Measurements from ENCODE around the gene NCKAP5.

DNA sequence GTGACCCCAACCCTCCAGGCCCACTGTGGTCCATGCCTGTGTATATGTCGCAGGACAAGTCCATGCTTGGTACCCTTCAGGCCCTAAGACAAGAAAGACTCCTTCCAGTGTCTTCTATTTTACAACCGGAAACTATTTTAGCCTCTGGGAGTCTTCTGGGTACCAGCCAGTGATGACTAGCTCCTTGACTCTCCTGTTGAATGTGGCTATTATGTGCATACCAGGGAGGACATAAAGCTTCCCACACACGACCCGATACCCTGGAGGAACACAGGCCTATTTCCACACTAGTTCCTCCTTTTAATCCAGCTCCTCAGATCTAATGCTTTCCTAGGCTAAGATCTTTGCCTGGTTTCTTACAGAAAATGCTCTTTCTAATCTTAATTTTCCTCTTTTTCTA, 178.1 kb downstream of the NCKAP5 start:
- TF ChIP-seq, protein P1, sequence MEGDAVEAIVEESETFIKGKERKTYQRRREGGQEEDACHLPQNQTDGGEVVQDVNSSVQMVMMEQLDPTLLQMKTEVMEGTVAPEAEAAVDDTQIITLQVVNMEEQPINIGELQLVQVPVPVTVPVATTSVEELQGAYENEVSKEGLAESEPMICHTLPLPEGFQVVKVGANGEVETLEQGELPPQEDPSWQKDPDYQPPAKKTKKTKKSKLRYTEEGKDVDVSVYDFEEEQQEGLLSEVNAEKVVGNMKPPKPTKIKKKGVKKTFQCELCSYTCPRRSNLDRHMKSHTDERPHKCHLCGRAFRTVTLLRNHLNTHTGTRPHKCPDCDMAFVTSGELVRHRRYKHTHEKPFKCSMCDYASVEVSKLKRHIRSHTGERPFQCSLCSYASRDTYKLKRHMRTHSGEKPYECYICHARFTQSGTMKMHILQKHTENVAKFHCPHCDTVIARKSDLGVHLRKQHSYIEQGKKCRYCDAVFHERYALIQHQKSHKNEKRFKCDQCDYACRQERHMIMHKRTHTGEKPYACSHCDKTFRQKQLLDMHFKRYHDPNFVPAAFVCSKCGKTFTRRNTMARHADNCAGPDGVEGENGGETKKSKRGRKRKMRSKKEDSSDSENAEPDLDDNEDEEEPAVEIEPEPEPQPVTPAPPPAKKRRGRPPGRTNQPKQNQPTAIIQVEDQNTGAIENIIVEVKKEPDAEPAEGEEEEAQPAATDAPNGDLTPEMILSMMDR (IDR thresholded peaks at IDR 0.05): no peak
- TF ChIP-seq POLR2A (IDR thresholded peaks at IDR 0.05): no peak

Measured in vagina (tissue), 2 donors.